HEK293 (cell line): Measurements from ENCODE around the gene TSC2.
"Not testable (repeated sequence)": the region's sequence is repeated elsewhere in the genome, so short reads cannot be mapped to it uniquely, and the experiment has no call there.

Source experiments
- CTCF ChIA-PET: fragments of 350-600 bp; formaldehyde crosslinking; extraction: SDS; loops from one replicate; lab custom pipeline; 2021; ENCODE audit warnings: antibody characterized with exemption; lab: Yijun Ruan, JAX
- POLR2A ChIA-PET: fragments of 300-600 bp; formaldehyde crosslinking; extraction: SDS; loops from one replicate; lab custom pipeline; 2020; ENCODE audit warnings: antibody characterized with exemption, inconsistent platforms; lab: Yijun Ruan, JAX
- H3K27ac ChIP-seq: fragments of 200-500 bp; sonication (Bioruptor generic); 2 replicates; pipeline ENCODE4 v1.5.1; 2014; ENCODE audit warnings: low read depth, low read length, control low read depth, inconsistent platforms; ENCODE audit errors: extremely low read depth
- H3K36me3 ChIP-seq, 2 experiments: fragments of 200-500 bp in 1 of 2; sonication (Bioruptor generic) in 1 of 2; 1 replicate in 1 of 2; 2 replicates in 1 of 2; pipeline ENCODE4 v1.5.1; 2014 to 2017; ENCODE audit warnings: inconsistent platforms in 2 of 2, low read length in 2 of 2; ENCODE audit not compliant: control insufficient read depth in 2 of 2, insufficient read depth in 1 of 2
- H3K4me1 ChIP-seq: fragments of 200-500 bp; sonication (Bioruptor generic); 2 replicates; pipeline ENCODE4 v1.5.1; 2014; ENCODE audit warnings: mild to moderate bottlenecking, low read length, inconsistent platforms; ENCODE audit not compliant: control insufficient read depth, insufficient read depth
- H3K4me3 ChIP-seq: 2 replicates; pipeline ENCODE4 v1.5.1; 2011; ENCODE audit warnings: low read depth, mild to moderate bottlenecking, control low read depth, low read length, moderate library complexity
- H3K9me3 ChIP-seq: fragments of 200-500 bp; sonication (Bioruptor generic); 2 replicates; pipeline ENCODE4 v1.5.1; 2014; ENCODE audit warnings: low read depth, low read length, inconsistent platforms; ENCODE audit not compliant: control insufficient read depth, insufficient read depth
- BCL6B ChIP-seq: fragments of 450-650 bp; formaldehyde crosslinking; IDR thresholded peaks from 2 replicates; pipeline ENCODE4 v1.5.1; 2017; ENCODE audit warnings: missing biosample characterization, missing genetic modification characterization
- FEZF1 ChIP-seq: fragments of 450-650 bp; formaldehyde crosslinking; IDR thresholded peaks from 2 replicates; pipeline ENCODE4 v1.5.1; 2016; ENCODE audit warnings: missing biosample characterization, missing genetic modification characterization
- KLF7 ChIP-seq: fragments of 450-650 bp; formaldehyde crosslinking; IDR thresholded peaks from 2 replicates; pipeline ENCODE4 v1.5.1; 2016; ENCODE audit warnings: missing biosample characterization, missing genetic modification characterization, borderline replicate concordance
- OSR2 ChIP-seq: fragments of 450-650 bp; formaldehyde crosslinking; IDR thresholded peaks from 2 replicates; pipeline ENCODE4 v1.5.1; 2016; ENCODE audit warnings: missing biosample characterization, missing genetic modification characterization
- PRDM1 ChIP-seq: fragments of 450-650 bp; formaldehyde crosslinking; IDR thresholded peaks from 2 replicates; pipeline ENCODE4; 2016; ENCODE audit warnings: missing biosample characterization, missing genetic modification characterization
- PRDM6 ChIP-seq: fragments of 450-650 bp; formaldehyde crosslinking; IDR thresholded peaks from 2 replicates; pipeline ENCODE4 v1.5.1; 2017; ENCODE audit warnings: missing biosample characterization, missing genetic modification characterization
- ZFP37 ChIP-seq: fragments of 450-650 bp; formaldehyde crosslinking; IDR thresholded peaks from 2 replicates; pipeline ENCODE4 v1.5.1; 2016; ENCODE audit warnings: missing biosample characterization, missing genetic modification characterization
- ZFP41 ChIP-seq: fragments of 450-650 bp; formaldehyde crosslinking; IDR thresholded peaks from 2 replicates; pipeline ENCODE4 v1.5.1; 2016; ENCODE audit warnings: missing biosample characterization, missing genetic modification characterization, borderline replicate concordance
- ZNF18 ChIP-seq: fragments of 450-650 bp; formaldehyde crosslinking; IDR thresholded peaks from 2 replicates; pipeline ENCODE4 v1.5.1; 2016; ENCODE audit warnings: missing biosample characterization, missing genetic modification characterization
- ZNF280C ChIP-seq: fragments of 450-650 bp; formaldehyde crosslinking; IDR thresholded peaks from 2 replicates; pipeline ENCODE4 v1.5.1; 2016; ENCODE audit warnings: missing biosample characterization, missing genetic modification characterization
- ZNF350 ChIP-seq: fragments of 450-650 bp; formaldehyde crosslinking; IDR thresholded peaks from 2 replicates; pipeline ENCODE4 v1.5.0; 2017; ENCODE audit warnings: missing biosample characterization, mild to moderate bottlenecking, missing genetic modification characterization
- ZNF366 ChIP-seq: fragments of 450-650 bp; formaldehyde crosslinking; conservative IDR thresholded peaks from 2 replicates; pipeline ENCODE4 v1.5.1; 2016; ENCODE audit warnings: missing biosample characterization, missing genetic modification characterization
- ZNF488 ChIP-seq: fragments of 450-650 bp; formaldehyde crosslinking; IDR thresholded peaks from 2 replicates; pipeline ENCODE4 v1.5.1; 2016; ENCODE audit warnings: missing biosample characterization, missing genetic modification characterization
- ZNF610 ChIP-seq: fragments of 450-650 bp; formaldehyde crosslinking; IDR thresholded peaks from 2 replicates; pipeline ENCODE4 v1.5.1; 2016; ENCODE audit warnings: missing biosample characterization, missing genetic modification characterization, borderline replicate concordance
- ZNF660 ChIP-seq: fragments of 450-650 bp; IDR thresholded peaks from 2 replicates; pipeline ENCODE4 v1.5.1; 2018; ENCODE audit warnings: missing biosample characterization, mild to moderate bottlenecking, missing genetic modification characterization
- ZNF777 ChIP-seq: fragments of 450-650 bp; formaldehyde crosslinking; IDR thresholded peaks from 2 replicates; pipeline ENCODE4 v1.5.1; 2017; ENCODE audit warnings: missing biosample characterization, missing genetic modification characterization, borderline replicate concordance
- ZSCAN23 ChIP-seq: fragments of 450-650 bp; formaldehyde crosslinking; IDR thresholded peaks from 2 replicates; pipeline ENCODE4 v1.5.1; 2016; ENCODE audit warnings: missing biosample characterization, missing genetic modification characterization
- TF ChIP-seq, protein P1 (sequence below): fragments of 450-650 bp; formaldehyde crosslinking; IDR thresholded peaks from 2 replicates; pipeline ENCODE4 v1.5.1; 2016; ENCODE audit warnings: missing biosample characterization, missing genetic modification characterization
- TF ChIP-seq, protein P2 (sequence below): fragments of 450-650 bp; formaldehyde crosslinking; IDR thresholded peaks from 2 replicates; pipeline ENCODE4 v1.5.1; 2016; ENCODE audit warnings: missing biosample characterization, missing genetic modification characterization

Gene TSC2

DNA sequence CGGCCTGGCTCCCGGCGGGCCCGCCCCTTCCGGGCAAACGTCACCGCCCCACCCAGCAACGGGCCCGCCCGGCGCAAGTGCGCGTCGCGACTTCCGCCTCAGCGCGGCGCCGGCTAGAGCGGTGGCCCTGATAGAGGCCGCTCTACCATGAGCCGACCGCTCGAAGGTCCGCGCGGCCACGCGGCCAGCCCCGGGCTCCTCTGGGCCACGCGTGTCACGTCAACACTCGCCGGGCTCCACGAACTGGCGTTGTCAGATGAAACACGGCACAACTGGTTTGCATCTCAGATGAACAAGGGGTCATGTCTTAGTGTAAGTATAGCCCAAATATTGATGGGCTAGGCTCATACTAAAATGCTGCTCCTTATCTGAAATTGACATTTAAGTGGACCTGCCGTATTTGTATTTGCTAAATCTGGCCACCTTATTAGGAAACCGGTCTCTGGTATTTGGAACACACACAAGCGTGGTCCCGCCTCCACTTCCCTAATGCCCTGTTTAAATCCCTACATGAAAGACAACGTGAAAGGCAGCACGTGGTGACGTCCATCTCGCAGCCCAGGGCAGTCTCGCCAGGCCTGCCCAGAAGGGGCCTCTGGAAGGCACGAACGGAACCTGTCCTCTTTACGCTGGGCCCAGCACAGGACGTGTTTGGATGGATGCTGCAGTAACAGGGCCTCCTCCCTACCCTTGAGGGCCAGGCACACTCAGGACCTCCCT, 37.8 kb upstream of the TSC2 start, which contains the start of gene ZNF598 (continued):
- TF ChIP-seq, protein P1, sequence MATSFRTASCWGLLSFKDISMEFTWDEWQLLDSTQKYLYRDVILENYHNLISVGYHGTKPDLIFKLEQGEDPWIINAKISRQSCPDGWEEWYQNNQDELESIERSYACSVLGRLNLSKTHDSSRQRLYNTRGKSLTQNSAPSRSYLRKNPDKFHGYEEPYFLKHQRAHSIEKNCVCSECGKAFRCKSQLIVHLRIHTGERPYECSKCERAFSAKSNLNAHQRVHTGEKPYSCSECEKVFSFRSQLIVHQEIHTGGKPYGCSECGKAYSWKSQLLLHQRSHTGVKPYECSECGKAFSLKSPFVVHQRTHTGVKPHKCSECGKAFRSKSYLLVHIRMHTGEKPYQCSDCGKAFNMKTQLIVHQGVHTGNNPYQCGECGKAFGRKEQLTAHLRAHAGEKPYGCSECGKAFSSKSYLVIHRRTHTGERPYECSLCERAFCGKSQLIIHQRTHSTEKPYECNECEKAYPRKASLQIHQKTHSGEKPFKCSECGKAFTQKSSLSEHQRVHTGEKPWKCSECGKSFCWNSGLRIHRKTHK (tag by site-specific recombination): no peak
- TF ChIP-seq ZSCAN23 (tag by site-specific recombination): peak; percentile 49; the same call in 1 of the 2 replicates
- no peak for TF ChIP-seq ZNF366 (tag by site-specific recombination)
- no peak for TF ChIP-seq ZNF350 (tag by site-specific recombination)
- peak; percentile 66 for TF ChIP-seq ZNF660 (tag by site-specific recombination)
- TF ChIP-seq, protein P2, sequence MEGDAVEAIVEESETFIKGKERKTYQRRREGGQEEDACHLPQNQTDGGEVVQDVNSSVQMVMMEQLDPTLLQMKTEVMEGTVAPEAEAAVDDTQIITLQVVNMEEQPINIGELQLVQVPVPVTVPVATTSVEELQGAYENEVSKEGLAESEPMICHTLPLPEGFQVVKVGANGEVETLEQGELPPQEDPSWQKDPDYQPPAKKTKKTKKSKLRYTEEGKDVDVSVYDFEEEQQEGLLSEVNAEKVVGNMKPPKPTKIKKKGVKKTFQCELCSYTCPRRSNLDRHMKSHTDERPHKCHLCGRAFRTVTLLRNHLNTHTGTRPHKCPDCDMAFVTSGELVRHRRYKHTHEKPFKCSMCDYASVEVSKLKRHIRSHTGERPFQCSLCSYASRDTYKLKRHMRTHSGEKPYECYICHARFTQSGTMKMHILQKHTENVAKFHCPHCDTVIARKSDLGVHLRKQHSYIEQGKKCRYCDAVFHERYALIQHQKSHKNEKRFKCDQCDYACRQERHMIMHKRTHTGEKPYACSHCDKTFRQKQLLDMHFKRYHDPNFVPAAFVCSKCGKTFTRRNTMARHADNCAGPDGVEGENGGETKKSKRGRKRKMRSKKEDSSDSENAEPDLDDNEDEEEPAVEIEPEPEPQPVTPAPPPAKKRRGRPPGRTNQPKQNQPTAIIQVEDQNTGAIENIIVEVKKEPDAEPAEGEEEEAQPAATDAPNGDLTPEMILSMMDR (tag by site-specific recombination): no peak
- TF ChIP-seq ZNF777 (tag by site-specific recombination): no peak
- no peak for TF ChIP-seq ZNF488 (tag by site-specific recombination)
- no peak for TF ChIP-seq BCL6B (tag by site-specific recombination)
- TF ChIP-seq OSR2: no peak
- no peak for TF ChIP-seq FEZF1
- TF ChIP-seq ZFP37: peak; percentile 78
- no peak for TF ChIP-seq PRDM1 (tag by site-specific recombination)

DNA sequence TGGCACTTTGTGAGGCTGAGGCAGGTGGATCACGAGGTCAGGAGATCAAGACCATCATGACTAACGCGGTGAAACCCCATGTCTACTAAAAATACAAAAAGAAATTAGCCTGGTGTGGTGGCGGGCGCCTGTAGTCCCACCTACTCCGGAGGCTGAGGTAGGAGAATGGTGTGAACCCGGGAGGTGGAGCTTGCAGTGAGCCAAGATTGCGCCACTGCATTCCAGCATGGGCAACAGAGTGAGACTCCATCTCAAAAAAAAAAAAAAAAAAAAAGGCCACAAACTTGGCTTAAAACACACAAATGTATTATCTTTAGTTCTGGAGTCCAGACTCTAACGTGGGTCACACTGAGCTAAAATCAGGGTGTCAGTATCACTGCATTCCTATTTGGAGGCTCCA, 36.1 kb upstream of the TSC2 start:
- not testable (repeated sequence) for H3K4me3 ChIP-seq, H3K9me3 ChIP-seq, H3K27ac ChIP-seq
- CTCF ChIA-PET: interaction anchor here (0.9 to 2.5 kb wide), 6 partner anchors 8 to 142 kb away, joined by 3 to 11 read pairs (median 6); no protein-coding TSS in a partner anchor
- POLR2A ChIA-PET: interaction anchor here (0.6 to 2.0 kb wide), 4 partner anchors 8 to 496 kb away, joined by 5 to 11 read pairs (median 6); partner anchors contain the start of genes RPS2 and TRAF7
- peaks cover 0 to 14% of the 10 kb centered on the region in 2 experiments; a peak in 1 of 3 replicates for H3K36me3 ChIP-seq
- peak; percentile 95 for TF ChIP-seq ZNF18 (tag by site-specific recombination)
- peaks cover 27% of the 10 kb centered on the region for H3K4me1 ChIP-seq

GRCh38 chr16:2013527-2013926, 34.3 kb upstream of the TSC2 start:
- Histone ChIP-seq H3K4me3 (no peak overlapping the region), H3K9me3 (no peaks in the 10 kb centered on the region), H3K4me1 (peaks cover 9% of the 10 kb centered on the region), H3K36me3 (peaks cover 0 to under 1% of the 10 kb centered on the region in 2 experiments; a peak in 1 of 3 replicates), H3K27ac (no peak overlapping the region)
- CTCF ChIA-PET: interaction anchor here (1.1 to 2.5 kb wide), 3 partner anchors 9 to 138 kb away, joined by 3 to 11 read pairs (median 11); no protein-coding TSS in a partner anchor
- POLR2A ChIA-PET: interaction anchor here (1.9 kb wide), 1 partner anchor 49 kb away, joined by 5 read pairs; the partner anchor contains the start of gene RPS2
- no peak for TF ChIP-seq ZNF280C (tag by site-specific recombination)
- TF ChIP-seq PRDM6 (tag by site-specific recombination): no peak
- TF ChIP-seq ZNF610 (tag by site-specific recombination): no peak
- TF ChIP-seq ZFP41 (tag by site-specific recombination): no peak
- TF ChIP-seq KLF7 (tag by site-specific recombination): no peak
